ENCODE measurements around the gene THRA. TPM values are rescaled to one million over a fixed set of nuclear protein-coding genes. Genes with fewer than 3 reads are reported as not detected.
"Not testable (repeated sequence)": the region's sequence is repeated elsewhere in the genome, so short reads cannot be mapped to it uniquely, and the experiment has no call there.

The THRA gene

GRCh38 chr17:40134184-40134583 is 71.4 kb downstream of the THRA start:
- TF ChIP-seq GABPA (IDR thresholded peaks at IDR 0.05; ENCODE audit: low read depth) (no peak), SPI1 (IDR thresholded peaks at IDR 0.05; ENCODE audit: borderline replicate concordance, low read depth) (no peak)
- H3K27ac ChIP-seq (replicated peaks), result no peak overlapping the region
- no peak for DNase-seq (ENCODE audit: low read depth in 1 of 2, low spot score in 1 of 2)

GRCh38 chr17:40135817-40136216 is 73.1 kb downstream of the THRA start:
- TF ChIP-seq, protein P1, sequence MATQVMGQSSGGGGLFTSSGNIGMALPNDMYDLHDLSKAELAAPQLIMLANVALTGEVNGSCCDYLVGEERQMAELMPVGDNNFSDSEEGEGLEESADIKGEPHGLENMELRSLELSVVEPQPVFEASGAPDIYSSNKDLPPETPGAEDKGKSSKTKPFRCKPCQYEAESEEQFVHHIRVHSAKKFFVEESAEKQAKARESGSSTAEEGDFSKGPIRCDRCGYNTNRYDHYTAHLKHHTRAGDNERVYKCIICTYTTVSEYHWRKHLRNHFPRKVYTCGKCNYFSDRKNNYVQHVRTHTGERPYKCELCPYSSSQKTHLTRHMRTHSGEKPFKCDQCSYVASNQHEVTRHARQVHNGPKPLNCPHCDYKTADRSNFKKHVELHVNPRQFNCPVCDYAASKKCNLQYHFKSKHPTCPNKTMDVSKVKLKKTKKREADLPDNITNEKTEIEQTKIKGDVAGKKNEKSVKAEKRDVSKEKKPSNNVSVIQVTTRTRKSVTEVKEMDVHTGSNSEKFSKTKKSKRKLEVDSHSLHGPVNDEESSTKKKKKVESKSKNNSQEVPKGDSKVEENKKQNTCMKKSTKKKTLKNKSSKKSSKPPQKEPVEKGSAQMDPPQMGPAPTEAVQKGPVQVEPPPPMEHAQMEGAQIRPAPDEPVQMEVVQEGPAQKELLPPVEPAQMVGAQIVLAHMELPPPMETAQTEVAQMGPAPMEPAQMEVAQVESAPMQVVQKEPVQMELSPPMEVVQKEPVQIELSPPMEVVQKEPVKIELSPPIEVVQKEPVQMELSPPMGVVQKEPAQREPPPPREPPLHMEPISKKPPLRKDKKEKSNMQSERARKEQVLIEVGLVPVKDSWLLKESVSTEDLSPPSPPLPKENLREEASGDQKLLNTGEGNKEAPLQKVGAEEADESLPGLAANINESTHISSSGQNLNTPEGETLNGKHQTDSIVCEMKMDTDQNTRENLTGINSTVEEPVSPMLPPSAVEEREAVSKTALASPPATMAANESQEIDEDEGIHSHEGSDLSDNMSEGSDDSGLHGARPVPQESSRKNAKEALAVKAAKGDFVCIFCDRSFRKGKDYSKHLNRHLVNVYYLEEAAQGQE (IDR thresholded peaks at IDR 0.05; ENCODE audit: insufficient replicate concordance, low read depth), result no peak
- TF ChIP-seq POLR2AphosphoS5 (IDR thresholded peaks at IDR 0.05; ENCODE audit: low read depth) (no peak), GABPA (IDR thresholded peaks at IDR 0.05; ENCODE audit: low read depth) (no peak)
- no peaks in the 10 kb centered on the region for H3K27me3 ChIP-seq (ENCODE audit: insufficient read depth, poor library complexity, severe bottlenecking)
- no peak overlapping the region for H3K27ac ChIP-seq (replicated peaks)
- no peak overlapping the region for H3K4me3 ChIP-seq (replicated peaks; ENCODE audit: insufficient read depth, low read length)
- no peak for DNase-seq (ENCODE audit: low read depth in 1 of 2, low spot score in 1 of 2)

More at GRCh38 chr17:40134184-40134583, 71.4 kb downstream of the THRA start:
- no peaks in the 10 kb centered on the region for H3K27me3 ChIP-seq (ENCODE audit: insufficient read depth, poor library complexity, severe bottlenecking)
- H3K4me3 ChIP-seq (replicated peaks; ENCODE audit: insufficient read depth, low read length), result no peak overlapping the region

DNA sequence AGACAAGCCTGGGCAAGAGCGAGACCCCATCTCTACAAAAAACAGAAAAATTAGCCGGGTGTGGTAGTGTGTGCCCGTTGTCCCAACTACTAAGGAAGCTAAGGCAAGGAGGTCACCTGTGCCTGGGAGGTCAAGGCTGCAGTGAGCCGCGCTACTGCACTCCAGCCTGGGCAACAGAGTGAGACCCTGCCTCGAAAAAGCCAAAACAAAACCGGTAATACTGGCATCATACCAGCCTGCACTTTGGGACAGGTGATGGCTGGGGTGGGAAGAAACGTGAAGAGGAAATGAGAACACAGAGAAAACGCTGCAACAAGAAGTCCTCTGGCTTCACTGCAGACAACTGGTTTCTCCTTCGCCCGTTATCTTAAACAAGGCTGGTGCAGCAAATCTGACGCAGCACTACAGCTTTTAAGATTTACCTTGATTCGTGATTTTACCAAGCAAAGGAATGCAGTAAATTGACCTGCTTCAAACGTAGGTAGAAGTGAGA is 76.8 kb downstream of the THRA start:
- H3K4me3 ChIP-seq (replicated peaks; ENCODE audit: insufficient read depth, low read length), result peak overlapping the region; percentile 79
- no peak for DNase-seq (ENCODE audit: low read depth in 1 of 2, low spot score in 1 of 2)
- no peak for TF ChIP-seq CTCF (IDR thresholded peaks at IDR 0.05; ENCODE audit: insufficient read depth, low read length)
- no peak for TF ChIP-seq GABPA (IDR thresholded peaks at IDR 0.05; ENCODE audit: low read depth)
- TF ChIP-seq, protein P1 (IDR thresholded peaks at IDR 0.05; ENCODE audit: insufficient replicate concordance, low read depth), result no peak
- TF ChIP-seq SPI1 (IDR thresholded peaks at IDR 0.05; ENCODE audit: borderline replicate concordance, low read depth), result no peak
- no peak for TF ChIP-seq POLR2AphosphoS5 (IDR thresholded peaks at IDR 0.05; ENCODE audit: low read depth)
- no peaks in the 10 kb centered on the region for H3K27me3 ChIP-seq (ENCODE audit: insufficient read depth, poor library complexity, severe bottlenecking)
- H3K27ac ChIP-seq (replicated peaks), result peak overlapping the region; percentile 99

GRCh38 chr17:40143166-40143565 is 80.4 kb downstream of the THRA start:
- not testable (repeated sequence) for H3K27me3 ChIP-seq (ENCODE audit: insufficient read depth, poor library complexity, severe bottlenecking); H3K4me3 ChIP-seq (replicated peaks; ENCODE audit: insufficient read depth, low read length); DNase-seq (ENCODE audit: low read depth in 1 of 2, low spot score in 1 of 2); H3K27ac ChIP-seq (replicated peaks)

Small RNA genes within 50 kb of the gene (microRNA-seq; reads per million reads assigned to microRNA genes)
- not detected for gene MIR6884
